MCF 10A (cell line): Measurements from ENCODE around the gene ZNF667. TPM values are rescaled to one million over a fixed set of nuclear protein-coding genes. Genes with fewer than 3 reads are reported as not detected.

ENCODE experiments used
- BruUV-seq: library from RNA; stranded (reverse); fragments of 400-500 nt; replicated peaks from 2 replicates; lab custom pipeline; 2021; lab: Mats Ljungman, UMichigan
- CTCF ChIA-PET: fragments of 300-600 bp; sonication (Branson Sonifier 250); formaldehyde crosslinking; extraction: SDS; loops from one replicate; lab custom pipeline; 2021; ENCODE audit warnings: antibody characterized with exemption, inconsistent platforms; lab: Yijun Ruan, JAX
- POLR2A ChIA-PET: fragments of 300-600, 350-650 bp; sonication (Branson Sonifier 250); formaldehyde crosslinking; extraction: SDS; loops from one replicate; lab custom pipeline; 2020; ENCODE audit warnings: antibody characterized with exemption, inconsistent platforms; lab: Yijun Ruan, JAX
- DNase-seq: peaks from one replicate; pipeline ENCODE4 v3.0.0-alpha.2; 2018; ENCODE audit not compliant: unreplicated experiment
- H3K27ac Mint-ChIP-seq: one replicate; pipeline ENCODE4 v1.8.0; 2022; ENCODE audit warnings: mild to moderate bottlenecking, low read depth, mixed read lengths; ENCODE audit not compliant: unreplicated experiment
- H3K27me3 Mint-ChIP-seq: one replicate; pipeline ENCODE4 v1.8.0; 2022; ENCODE audit warnings: mixed read lengths; ENCODE audit not compliant: insufficient read depth, unreplicated experiment
- H3K36me3 Mint-ChIP-seq: one replicate; pipeline ENCODE4 v1.8.0; 2022; ENCODE audit warnings: mild to moderate bottlenecking, moderate library complexity, mixed read lengths; ENCODE audit not compliant: insufficient read depth, unreplicated experiment
- H3K4me1 Mint-ChIP-seq: one replicate; pipeline ENCODE4 v1.8.0; 2022; ENCODE audit warnings: mixed read lengths; ENCODE audit not compliant: insufficient read depth, unreplicated experiment
- H3K4me3 Mint-ChIP-seq: one replicate; pipeline ENCODE4 v1.8.0; 2022; ENCODE audit warnings: mild to moderate bottlenecking, moderate library complexity, mixed read lengths; ENCODE audit not compliant: unreplicated experiment
- H3K9me3 Mint-ChIP-seq: one replicate; pipeline ENCODE4 v1.8.0; 2022; ENCODE audit warnings: mixed read lengths; ENCODE audit not compliant: unreplicated experiment
- intact Hi-C: fragments of 100-400 bp; cut with micrococcal nuclease; formaldehyde crosslinking; loops from 2 replicates; pipeline ENCODE4 v1.14.1; 2022
- total RNA-seq: library from RNA; stranded (reverse); gene quantifications from 2 replicates; pipeline ENCODE4 v1.2.3, GENCODE V29; 2022
- TF ChIP-seq, protein P1 (sequence below): fragments of 200-600 bp; IDR thresholded peaks from one replicate; pipeline ENCODE4 v1.8.0; 2022; ENCODE audit warnings: antibody characterized with exemption, mild to moderate bottlenecking; ENCODE audit not compliant: unreplicated experiment

The ZNF667 gene
- total RNA-seq, 1 experiment from 2014 or later = not detected

DNA sequence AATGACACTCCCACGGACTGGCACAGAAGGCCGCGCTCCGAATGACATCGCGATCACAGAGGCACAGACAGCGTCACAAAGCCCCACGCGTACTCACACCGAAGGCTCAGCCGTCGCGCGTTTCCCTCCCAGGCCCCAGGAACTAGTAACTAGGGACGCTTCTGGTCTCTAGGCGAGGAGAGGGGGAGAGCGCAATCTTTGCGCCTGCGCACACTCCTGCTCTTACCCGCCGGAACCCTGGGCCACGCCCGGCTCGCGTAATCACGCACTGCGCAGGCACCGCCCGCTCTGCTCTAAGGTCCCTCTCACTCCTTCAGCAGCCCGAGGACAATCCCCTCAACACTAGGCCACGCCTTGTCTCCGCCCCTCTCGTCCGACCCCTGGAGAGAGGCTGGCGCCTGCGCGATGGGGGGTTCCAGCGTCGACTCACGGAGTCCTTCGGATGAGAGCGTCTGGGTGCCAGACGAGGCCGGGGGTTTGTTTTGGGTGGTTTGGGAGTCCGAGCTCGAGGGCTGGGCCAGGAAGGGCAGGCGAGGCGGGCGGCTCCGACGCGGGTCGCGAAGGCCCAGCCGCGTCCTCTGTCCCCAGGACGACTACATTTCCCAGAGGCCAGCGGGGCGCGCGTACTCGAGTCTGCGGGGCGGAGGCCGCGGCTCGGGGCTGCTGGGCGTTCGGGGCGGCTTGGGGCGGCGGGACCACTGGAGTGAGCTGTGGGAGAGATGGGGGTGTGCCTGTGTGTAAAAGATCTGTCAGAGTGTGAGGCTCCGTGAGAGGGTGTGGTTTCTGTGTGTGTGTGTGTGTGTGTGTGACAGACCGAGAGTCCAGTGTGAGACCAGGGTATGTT is 30.5 kb upstream of the ZNF667 start, which contains the start of gene ZNF471:
TSS of gene ZNF471 (plus strand) at position 410 of the 844 bp plus-strand sequence. CDS start 3,717 bp downstream, outside the sequence.
- H3K4me1 Mint-ChIP-seq = no peaks in the 10 kb centered on the region
- H3K9me3 Mint-ChIP-seq = peaks cover 8% of the 10 kb centered on the region
- intact Hi-C loops = no loop called here
- no TSS peak for BruUV-seq
- no peak within 1 kb of the TSS for H3K27ac Mint-ChIP-seq
- H3K4me3 Mint-ChIP-seq = no peak within 1 kb of the TSS
- ChIA-PET POLR2A (no interaction called here), CTCF (interaction anchor here (0.6 kb wide), 1 partner anchor 139 kb away, joined by 3 read pairs; no protein-coding TSS in a partner anchor)
- no peaks in the 10 kb centered on the region for H3K27me3 Mint-ChIP-seq
- no peaks in the 10 kb centered on the region for H3K36me3 Mint-ChIP-seq
- TF ChIP-seq, protein P1, sequence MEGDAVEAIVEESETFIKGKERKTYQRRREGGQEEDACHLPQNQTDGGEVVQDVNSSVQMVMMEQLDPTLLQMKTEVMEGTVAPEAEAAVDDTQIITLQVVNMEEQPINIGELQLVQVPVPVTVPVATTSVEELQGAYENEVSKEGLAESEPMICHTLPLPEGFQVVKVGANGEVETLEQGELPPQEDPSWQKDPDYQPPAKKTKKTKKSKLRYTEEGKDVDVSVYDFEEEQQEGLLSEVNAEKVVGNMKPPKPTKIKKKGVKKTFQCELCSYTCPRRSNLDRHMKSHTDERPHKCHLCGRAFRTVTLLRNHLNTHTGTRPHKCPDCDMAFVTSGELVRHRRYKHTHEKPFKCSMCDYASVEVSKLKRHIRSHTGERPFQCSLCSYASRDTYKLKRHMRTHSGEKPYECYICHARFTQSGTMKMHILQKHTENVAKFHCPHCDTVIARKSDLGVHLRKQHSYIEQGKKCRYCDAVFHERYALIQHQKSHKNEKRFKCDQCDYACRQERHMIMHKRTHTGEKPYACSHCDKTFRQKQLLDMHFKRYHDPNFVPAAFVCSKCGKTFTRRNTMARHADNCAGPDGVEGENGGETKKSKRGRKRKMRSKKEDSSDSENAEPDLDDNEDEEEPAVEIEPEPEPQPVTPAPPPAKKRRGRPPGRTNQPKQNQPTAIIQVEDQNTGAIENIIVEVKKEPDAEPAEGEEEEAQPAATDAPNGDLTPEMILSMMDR = no peak
- no peak for DNase-seq

DNA sequence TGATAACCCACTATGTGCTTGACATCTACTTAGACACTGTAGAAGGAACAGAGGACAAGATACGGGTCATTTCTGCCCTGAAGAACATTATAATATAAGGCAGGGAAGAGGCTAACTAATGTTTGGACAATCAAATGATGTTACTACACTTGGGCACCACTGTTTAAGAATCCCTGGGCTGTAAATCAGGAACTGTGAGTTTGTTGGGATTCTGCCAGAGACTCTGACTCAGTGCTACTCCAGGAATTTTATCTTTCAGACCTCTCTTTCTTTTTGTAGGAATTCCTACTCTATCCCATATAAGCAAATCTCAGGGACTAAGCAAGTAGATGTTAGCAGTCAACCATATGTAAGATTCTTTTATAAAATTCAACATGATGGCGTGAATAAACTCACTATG is 27.4 kb upstream of the ZNF667 start:
- H3K27me3 Mint-ChIP-seq = no peaks in the 10 kb centered on the region
- ChIA-PET CTCF (interaction anchor here (0.6 kb wide), 1 partner anchor 600 kb away, joined by 4 read pairs; no protein-coding TSS in a partner anchor), POLR2A (no interaction called here)
- intact Hi-C loops = no loop called here
- no peaks in the 10 kb centered on the region for H3K4me1 Mint-ChIP-seq
- peaks cover 28% of the 10 kb centered on the region for H3K9me3 Mint-ChIP-seq
- no peak for DNase-seq
- TF ChIP-seq, protein P1 = no peak
- no peak overlapping the region for H3K27ac Mint-ChIP-seq
- no peaks in the 10 kb centered on the region for H3K36me3 Mint-ChIP-seq
- H3K4me3 Mint-ChIP-seq = no peak overlapping the region
- no TSS peak for BruUV-seq

DNA sequence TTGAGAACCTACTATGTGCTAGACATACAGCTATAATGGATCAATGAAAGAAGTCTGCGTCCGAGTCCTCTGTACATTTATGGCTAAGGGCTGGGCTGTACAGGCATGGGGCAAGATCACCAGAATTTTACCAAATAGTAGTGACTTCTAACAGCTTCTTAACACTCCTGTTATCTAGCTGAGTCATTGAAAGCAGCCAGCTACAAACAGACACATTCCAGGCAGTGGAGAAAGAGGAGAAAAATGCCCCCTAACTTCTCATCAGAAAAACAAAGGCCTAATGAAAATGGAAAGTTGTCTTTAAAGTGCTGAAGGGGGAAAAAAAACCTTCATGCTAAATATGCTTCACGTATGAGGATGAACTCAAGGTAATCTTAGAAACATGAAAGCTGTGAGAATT is 14.3 kb upstream of the ZNF667 start:
- no peak overlapping the region for H3K4me3 Mint-ChIP-seq
- DNase-seq = no peak
- H3K4me1 Mint-ChIP-seq = no peaks in the 10 kb centered on the region
- intact Hi-C loops = no loop called here
- TF ChIP-seq, protein P1 = no peak
- no peaks in the 10 kb centered on the region for H3K27me3 Mint-ChIP-seq
- H3K36me3 Mint-ChIP-seq = no peaks in the 10 kb centered on the region
- POLR2A ChIA-PET = no interaction called here
- CTCF ChIA-PET = interaction anchor here (1.0 kb wide), 1 partner anchor 140 kb away, joined by 3 read pairs; no protein-coding TSS in a partner anchor
- H3K27ac Mint-ChIP-seq = no peak overlapping the region
- no TSS peak for BruUV-seq
- H3K9me3 Mint-ChIP-seq = peaks cover 50% of the 10 kb centered on the region
